NCI-H2081 treated with DMSO at 0.1 percent for 48 hours (cell line): ENCODE results near the gene MT1B.

Experiments
- DNase-seq: peaks from one replicate; lab custom pipeline; 2025; lab: John Stamatoyannopoulos, UW

The MT1B gene

GRCh38 chr16:56651586-56651985, at the start of gene MT1B:
TSS of gene MT1B (plus strand) at chr16:56651886. CDS start at chr16:56651954, 68 bp downstream.
- no peak for DNase-seq

DNA sequence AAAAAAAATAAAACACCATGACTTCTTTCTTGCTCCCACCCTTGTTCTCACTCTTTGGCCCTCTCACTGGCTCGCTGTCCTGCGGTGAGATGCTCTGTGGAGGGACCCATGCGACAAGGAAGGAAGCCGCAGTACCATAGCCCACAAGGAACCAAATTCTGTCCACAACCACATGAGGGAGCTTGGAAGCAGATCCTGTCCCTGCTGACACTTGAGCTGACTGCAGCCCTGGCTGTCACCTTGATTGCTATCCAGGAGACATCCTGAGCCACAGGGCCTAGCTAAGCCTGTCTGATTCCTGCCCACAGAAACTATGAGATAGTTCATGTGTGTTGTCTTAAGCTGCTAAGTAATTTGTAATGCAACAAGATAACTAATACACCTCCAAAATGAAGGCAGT, 48.1 kb upstream of the MT1B start:
- DNase-seq: peak; percentile 0

DNA sequence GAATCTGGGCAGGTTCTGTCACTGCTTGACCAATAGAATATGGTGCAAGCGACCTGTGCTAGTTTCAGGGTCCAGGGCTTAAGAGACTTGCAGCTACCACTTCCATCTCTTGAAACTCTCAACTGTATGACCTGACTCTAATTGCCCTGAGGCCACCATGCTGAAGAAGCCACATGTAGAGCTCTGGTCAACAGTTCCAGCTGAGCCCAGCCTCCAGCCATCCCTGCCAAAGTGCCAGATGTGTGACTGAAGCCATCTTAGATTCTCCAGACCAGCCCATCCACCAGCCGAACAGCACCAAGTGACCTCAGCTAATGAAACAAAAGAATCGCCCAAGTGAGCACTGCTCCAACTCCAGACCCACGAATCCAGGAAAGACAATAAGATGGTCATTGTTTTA, 46.7 kb upstream of the MT1B start:
- DNase-seq: no peak

DNA sequence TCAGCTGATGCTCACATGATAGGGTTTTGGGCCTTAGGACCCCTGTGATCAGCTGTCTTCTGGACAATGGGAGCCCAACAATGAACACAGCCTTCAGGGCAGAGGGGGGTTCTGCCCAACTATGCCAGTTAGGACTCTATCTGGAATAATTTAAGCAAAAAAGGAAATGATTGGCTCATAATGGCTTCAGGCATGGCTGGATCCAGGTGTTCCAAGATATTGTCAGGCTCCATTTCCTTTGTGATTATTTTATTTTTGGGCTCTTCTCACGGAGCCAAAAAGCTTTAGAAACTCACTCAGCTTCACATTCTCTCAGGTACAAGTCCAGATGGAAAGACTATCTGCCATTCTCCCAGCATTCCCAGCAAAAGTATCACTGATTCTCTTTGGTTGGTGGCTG, 46.2 kb upstream of the MT1B start:
- DNase-seq: no peak

GRCh38 chr16:56606071-56606475, 45.6 kb upstream of the MT1B start:
- DNase-seq: no peak

GRCh38 chr16:56606476-56607108, 45.1 kb upstream of the MT1B start:
- DNase-seq: no peak

- DNase-seq: no peak
Observed at GRCh38 chr16:56607109-56607618, 44.5 kb upstream of the MT1B start.

DNA sequence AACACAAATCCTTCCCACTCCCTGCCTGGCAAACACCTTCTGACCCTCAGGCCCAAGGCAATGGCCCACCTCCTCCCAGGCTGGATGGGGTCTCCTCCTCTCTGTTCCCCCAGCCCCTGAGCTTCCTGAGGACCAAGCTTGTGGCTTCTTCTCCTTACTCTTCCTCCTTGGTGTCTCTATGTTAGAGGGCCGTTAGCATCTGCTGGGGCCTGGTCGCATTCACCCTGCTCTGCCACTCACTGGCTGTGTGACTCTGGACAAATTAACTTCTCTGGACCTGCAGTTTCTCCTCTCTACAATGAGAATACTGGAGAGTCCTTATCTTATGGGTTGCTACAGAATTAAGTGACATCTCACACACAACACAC, 44.0 kb upstream of the MT1B start:
- DNase-seq: no peak

DNA sequence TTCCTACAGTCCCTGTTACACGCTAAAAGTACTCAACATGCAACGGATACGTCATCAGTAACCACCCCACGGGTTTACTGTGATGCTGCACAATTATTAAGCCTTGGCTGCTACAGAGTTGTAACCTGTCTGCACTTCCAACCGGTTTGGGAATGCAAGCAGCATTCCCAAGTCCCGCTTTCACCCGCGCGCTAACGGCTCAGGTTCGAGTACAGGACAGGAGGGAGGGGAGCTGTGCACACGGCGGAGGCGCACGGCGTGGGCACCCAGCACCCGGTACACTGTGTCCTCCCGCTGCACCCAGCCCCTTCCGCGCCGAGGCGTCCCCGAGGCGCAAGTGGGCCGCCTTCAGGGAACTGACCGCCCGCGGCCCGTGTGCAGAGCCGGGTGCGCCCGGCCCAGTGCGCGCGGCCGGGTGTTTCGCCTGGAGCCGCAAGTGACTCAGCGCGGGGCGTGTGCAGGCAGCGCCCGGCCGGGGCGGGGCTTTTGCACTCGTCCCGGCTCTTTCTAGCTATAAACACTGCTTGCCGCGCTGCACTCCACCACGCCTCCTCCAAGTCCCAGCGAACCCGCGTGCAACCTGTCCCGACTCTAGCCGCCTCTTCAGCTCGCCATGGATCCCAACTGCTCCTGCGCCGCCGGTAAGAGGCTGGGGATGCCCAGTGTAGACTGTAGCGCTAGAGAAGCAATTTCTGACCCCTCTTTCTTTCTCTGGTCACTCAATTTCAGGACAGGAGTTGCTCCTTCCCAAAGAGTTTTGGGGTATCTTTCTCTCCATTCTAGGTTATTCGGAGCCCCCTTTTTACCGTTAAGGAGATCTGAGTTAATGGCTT, 43.4 kb upstream of the MT1B start, which contains the start of gene MT2A:
Gene MT2A (plus strand): TSS at position 542 of the 833 bp plus-strand sequence. CDS start 72 bp downstream, at position 614.
- DNase-seq: peak; percentile 2

GRCh38 chr16:56608876-56609462, 42.7 kb upstream of the MT1B start:
- DNase-seq: no peak

GRCh38 chr16:56609463-56609921, 42.2 kb upstream of the MT1B start:
- DNase-seq: no peak

GRCh38 chr16:56610017-56610608, 41.6 kb upstream of the MT1B start:
- no peak for DNase-seq

DNA sequence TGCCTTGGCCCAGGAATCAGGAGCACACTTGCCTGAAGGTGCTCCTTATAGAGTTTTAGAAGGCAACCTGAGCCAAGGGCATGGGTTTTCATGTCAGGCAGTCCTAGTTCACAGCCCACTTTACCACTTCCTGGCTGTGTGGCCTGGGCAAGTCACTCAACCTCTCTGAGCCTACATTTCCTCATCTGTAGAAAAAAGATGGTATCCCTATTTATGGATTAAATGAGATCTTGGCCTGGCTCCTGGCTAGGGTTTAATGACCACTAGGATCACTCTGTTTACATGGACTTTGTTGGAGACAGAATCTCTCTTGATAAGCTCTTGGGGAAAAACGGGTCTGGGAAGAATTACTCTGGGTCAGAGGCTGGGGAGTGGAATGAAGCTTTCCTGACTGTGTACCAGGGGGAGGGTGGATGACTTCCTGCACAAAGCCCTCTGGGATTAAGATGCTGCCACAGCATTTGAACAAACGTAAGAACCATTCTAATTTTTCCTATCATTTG, 41.0 kb upstream of the MT1B start:
- no peak for DNase-seq

DNA sequence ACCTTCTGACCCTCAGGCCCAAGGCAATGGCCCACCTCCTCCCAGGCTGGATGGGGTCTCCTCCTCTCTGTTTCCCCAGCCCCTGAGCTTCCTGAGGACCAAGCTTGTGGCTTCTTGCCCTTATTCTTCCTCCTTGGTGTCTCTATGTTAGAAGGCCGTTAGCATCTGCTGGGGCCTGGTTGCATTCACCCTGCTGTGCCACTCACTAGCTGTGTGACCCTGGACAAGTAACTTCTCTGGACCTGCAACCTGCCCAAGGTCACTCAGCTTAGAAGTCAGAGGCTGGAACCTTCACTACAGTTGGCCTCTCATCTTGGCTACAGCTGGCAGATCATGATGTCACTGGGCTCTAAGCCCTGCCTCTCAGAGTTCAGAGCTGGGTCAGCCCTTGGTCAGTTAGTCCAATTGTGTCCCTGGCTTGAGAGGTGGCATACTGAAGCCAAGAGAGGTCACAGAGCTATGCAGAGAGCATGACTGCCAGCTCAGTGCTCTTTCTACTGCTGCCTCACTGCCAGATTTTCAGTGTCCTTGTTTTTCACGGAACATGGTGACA, 40.3 kb upstream of the MT1B start:
- no peak for DNase-seq

- no peak for DNase-seq
Observed at GRCh38 chr16:56613706-56614105, 38.0 kb upstream of the MT1B start.

GRCh38 chr16:56614549-56614991, 37.1 kb upstream of the MT1B start:
- no peak for DNase-seq

DNA sequence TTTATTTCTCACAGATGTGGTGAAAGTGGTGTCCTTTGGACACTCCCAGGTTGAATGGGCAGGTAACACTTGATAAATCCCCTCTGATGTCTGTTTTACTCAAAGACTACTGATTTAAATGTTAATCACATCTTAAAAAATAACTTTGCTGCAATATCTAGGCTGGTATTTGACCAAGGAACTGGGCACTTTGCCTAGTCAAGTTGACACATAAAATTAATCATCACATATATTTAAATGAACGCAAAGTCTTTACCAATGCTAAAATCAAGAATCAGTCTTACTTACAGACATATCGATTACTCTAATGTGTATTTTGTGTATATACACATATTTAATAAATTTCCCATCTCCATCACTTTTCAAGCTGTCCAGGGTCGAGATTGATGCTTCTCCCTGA, 36.3 kb upstream of the MT1B start:
- DNase-seq: no peak

DNA sequence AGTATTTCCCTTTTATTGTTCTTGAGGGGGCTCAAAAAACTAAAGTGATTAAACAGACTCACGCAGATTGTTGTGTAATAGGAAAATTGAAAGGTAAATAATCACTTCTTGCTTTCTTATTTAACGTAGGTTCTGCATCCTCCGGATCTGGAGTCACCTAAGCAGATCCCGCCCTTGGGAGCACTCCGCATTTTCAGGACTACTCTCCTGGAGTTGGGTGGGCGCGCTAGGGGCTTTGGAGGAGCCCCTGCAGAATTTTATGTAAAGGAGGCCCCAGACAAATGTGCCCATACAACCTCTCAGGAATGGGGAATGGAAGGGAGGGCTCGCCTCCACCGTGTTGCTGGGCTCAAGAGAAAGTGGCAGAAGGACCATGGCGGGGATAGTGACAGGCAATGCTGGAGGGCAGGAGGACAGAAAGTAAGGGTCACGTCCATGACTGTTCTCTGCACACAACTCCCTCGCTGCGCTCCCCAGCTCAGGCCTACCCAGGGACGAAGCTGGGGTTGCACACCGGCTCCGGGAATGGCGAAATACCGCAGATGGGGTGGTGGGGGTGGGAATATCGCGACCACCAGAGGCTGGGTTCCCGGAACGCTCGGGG, 35.0 kb upstream of the MT1B start:
- no peak for DNase-seq

DNA sequence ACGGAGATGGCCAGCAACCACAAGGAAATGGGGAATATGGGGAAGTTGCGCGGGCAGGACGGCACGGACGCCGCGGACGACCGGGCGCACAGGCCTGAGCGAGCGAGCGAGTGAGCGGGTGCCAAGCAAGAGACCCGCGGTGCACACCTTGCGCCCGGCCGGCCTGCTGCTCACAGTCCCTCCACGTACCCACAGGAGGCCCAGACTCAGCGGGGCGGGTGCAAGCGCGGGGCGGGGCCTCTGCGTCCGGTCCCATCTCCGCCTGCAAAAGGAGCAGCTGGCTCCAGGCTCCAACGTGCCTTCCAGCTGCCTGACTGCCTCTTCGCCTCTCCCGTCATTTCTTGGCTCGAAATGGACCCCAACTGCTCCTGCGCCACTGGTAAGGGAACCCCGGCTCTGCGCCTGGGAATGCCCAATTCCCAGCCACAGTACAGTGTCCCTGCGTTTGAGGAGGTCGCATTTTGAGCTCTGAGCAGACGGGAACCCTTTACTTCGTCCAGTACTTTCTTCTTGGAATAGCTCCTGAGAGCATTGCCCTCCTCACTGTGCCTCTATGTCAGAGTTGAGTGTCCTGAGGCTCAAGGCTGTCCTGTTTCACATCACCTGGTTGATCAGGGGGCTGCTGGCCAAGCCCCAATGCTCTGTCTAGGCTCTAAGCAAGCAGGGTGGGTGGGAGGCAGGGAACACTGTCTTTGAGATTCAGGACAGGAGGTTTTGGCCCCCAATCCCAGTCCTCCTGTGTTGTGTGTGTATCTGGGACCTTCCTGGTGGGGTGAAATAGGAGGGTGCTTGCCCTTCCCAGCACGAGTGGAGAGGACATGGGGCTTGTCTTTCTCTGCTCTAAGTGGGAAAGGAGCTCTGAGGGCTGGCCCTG, 34.2 kb upstream of the MT1B start:
- no peak for DNase-seq

DNA sequence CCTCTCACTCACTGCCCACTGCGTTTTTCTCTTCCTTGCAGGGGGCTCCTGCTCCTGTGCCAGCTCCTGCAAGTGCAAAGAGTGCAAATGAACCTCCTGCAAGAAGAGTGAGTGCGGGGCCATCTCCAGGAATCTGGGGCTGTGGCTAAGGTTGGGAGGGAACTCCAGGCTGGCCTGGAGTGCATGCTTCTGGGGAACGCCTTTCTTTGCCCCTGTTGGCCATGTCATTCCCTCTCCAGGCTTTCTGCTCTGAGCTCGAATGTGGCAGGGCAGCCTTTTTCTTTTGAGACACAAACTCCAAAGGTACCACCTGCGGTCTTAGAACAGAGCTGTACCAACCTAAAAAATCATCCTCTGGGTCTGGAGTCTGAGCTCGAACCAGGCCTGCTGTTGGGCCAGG, 33.5 kb upstream of the MT1B start:
- DNase-seq: no peak
